ENCODE data around the gene GIGYF2.

The GIGYF2 gene

GRCh38 chr2:232875256-232876121 is 178.4 kb downstream of the GIGYF2 start:
- H3K27me3 ChIP-seq (ENCODE audit: control insufficient read depth, insufficient read depth, low read length): peaks cover 9% of the 10 kb centered on the region; the same call in 1 of the 2 replicates
- no peak for DNase-seq (ENCODE audit: low read depth, low spot score)
- no peaks in the 10 kb centered on the region; the same call in 1 of the 2 replicates for H3K36me3 ChIP-seq (ENCODE audit: control insufficient read depth, insufficient read depth, low read length)
- H3K27ac ChIP-seq (ENCODE audit: low read length): no peak overlapping the region
- WGBS (ENCODE audit: insufficient coverage, insufficient read length): no CpG with 5 or more reads among the region's 37 CpGs
- peak overlapping the region; percentile 25; the same call in 1 of the 2 replicates for H3K4me3 ChIP-seq (ENCODE audit: low read length)
- H3K9me3 ChIP-seq (ENCODE audit: control insufficient read depth, insufficient read depth, low read length): no peaks in the 10 kb centered on the region
- H3K4me1 ChIP-seq (ENCODE audit: control insufficient read depth, insufficient read depth, low read length): no peaks in the 10 kb centered on the region

GRCh38 chr2:232876161-232876977 is 179.2 kb downstream of the GIGYF2 start:
- no CpG with 5 or more reads among the region's 119 CpGs for WGBS (ENCODE audit: insufficient coverage, insufficient read length)
- DNase-seq (ENCODE audit: low read depth, low spot score): no peak
- Histone ChIP-seq H3K36me3 (ENCODE audit: control insufficient read depth, insufficient read depth, low read length) (no peaks in the 10 kb centered on the region; the same call in 1 of the 2 replicates), H3K9me3 (ENCODE audit: control insufficient read depth, insufficient read depth, low read length) (no peaks in the 10 kb centered on the region), H3K27me3 (ENCODE audit: control insufficient read depth, insufficient read depth, low read length) (peaks cover 9% of the 10 kb centered on the region; the same call in 1 of the 2 replicates), H3K4me3 (ENCODE audit: low read length) (peak overlapping the region; percentile 74), H3K4me1 (ENCODE audit: control insufficient read depth, insufficient read depth, low read length) (no peaks in the 10 kb centered on the region), H3K27ac (ENCODE audit: low read length) (no peak overlapping the region)

GRCh38 chr2:232876978-232877441 is 179.9 kb downstream of the GIGYF2 start:
- Histone ChIP-seq H3K27me3 (ENCODE audit: control insufficient read depth, insufficient read depth, low read length) (peaks cover 9% of the 10 kb centered on the region; the same call in 1 of the 2 replicates), H3K4me3 (ENCODE audit: low read length) (peak overlapping the region; percentile 74; the same call in 1 of the 2 replicates), H3K27ac (ENCODE audit: low read length) (no peak overlapping the region), H3K36me3 (ENCODE audit: control insufficient read depth, insufficient read depth, low read length) (no peaks in the 10 kb centered on the region; the same call in 1 of the 2 replicates), H3K9me3 (ENCODE audit: control insufficient read depth, insufficient read depth, low read length) (no peaks in the 10 kb centered on the region), H3K4me1 (ENCODE audit: control insufficient read depth, insufficient read depth, low read length) (no peaks in the 10 kb centered on the region)
- no peak for DNase-seq (ENCODE audit: low read depth, low spot score)
- WGBS (ENCODE audit: insufficient coverage, insufficient read length): no CpG with 5 or more reads among the region's 21 CpGs

- no peaks in the 10 kb centered on the region for H3K4me1 ChIP-seq (ENCODE audit: control insufficient read depth, insufficient read depth, low read length)
- H3K36me3 ChIP-seq (ENCODE audit: control insufficient read depth, insufficient read depth, low read length): no peaks in the 10 kb centered on the region; the same call in 1 of the 2 replicates
- no peak for DNase-seq (ENCODE audit: low read depth, low spot score)
- no peak overlapping the region for H3K27ac ChIP-seq (ENCODE audit: low read length)
- no peak overlapping the region for H3K4me3 ChIP-seq (ENCODE audit: low read length)
- WGBS (ENCODE audit: insufficient coverage, insufficient read length): no CpG with 5 or more reads among the region's 13 CpGs
- H3K27me3 ChIP-seq (ENCODE audit: control insufficient read depth, insufficient read depth, low read length): peaks cover 9% of the 10 kb centered on the region; the same call in 1 of the 2 replicates
- no peaks in the 10 kb centered on the region for H3K9me3 ChIP-seq (ENCODE audit: control insufficient read depth, insufficient read depth, low read length)
Observed at GRCh38 chr2:232877940-232878511, 180.9 kb downstream of the GIGYF2 start.

GRCh38 chr2:232878855-232879617 is 181.9 kb downstream of the GIGYF2 start:
- Histone ChIP-seq H3K9me3 (ENCODE audit: control insufficient read depth, insufficient read depth, low read length) (no peaks in the 10 kb centered on the region), H3K27me3 (ENCODE audit: control insufficient read depth, insufficient read depth, low read length) (peaks cover 9% of the 10 kb centered on the region; the same call in 1 of the 2 replicates), H3K27ac (ENCODE audit: low read length) (no peak overlapping the region), H3K4me3 (ENCODE audit: low read length) (no peak overlapping the region), H3K4me1 (ENCODE audit: control insufficient read depth, insufficient read depth, low read length) (no peaks in the 10 kb centered on the region), H3K36me3 (ENCODE audit: control insufficient read depth, insufficient read depth, low read length) (no peaks in the 10 kb centered on the region; the same call in 1 of the 2 replicates)
- no CpG with 5 or more reads among the region's 20 CpGs for WGBS (ENCODE audit: insufficient coverage, insufficient read length)
- DNase-seq (ENCODE audit: low read depth, low spot score): no peak

- Histone ChIP-seq H3K36me3 (ENCODE audit: control insufficient read depth, insufficient read depth, low read length) (no peaks in the 10 kb centered on the region; the same call in 1 of the 2 replicates), H3K27me3 (ENCODE audit: control insufficient read depth, insufficient read depth, low read length) (peaks cover 9% of the 10 kb centered on the region; the same call in 1 of the 2 replicates), H3K9me3 (ENCODE audit: control insufficient read depth, insufficient read depth, low read length) (no peaks in the 10 kb centered on the region), H3K4me1 (ENCODE audit: control insufficient read depth, insufficient read depth, low read length) (no peaks in the 10 kb centered on the region), H3K4me3 (ENCODE audit: low read length) (no peak overlapping the region), H3K27ac (ENCODE audit: low read length) (no peak overlapping the region)
- WGBS (ENCODE audit: insufficient coverage, insufficient read length): no CpG with 5 or more reads among the region's 21 CpGs
- DNase-seq (ENCODE audit: low read depth, low spot score): no peak
Observed at GRCh38 chr2:232879618-232880494, 182.7 kb downstream of the GIGYF2 start.

GRCh38 chr2:232880764-232881351 is 183.7 kb downstream of the GIGYF2 start:
- no CpG with 5 or more reads among the region's 17 CpGs for WGBS (ENCODE audit: insufficient coverage, insufficient read length)
- H3K4me1 ChIP-seq (ENCODE audit: control insufficient read depth, insufficient read depth, low read length): no peaks in the 10 kb centered on the region
- H3K27ac ChIP-seq (ENCODE audit: low read length): no peak overlapping the region
- no peaks in the 10 kb centered on the region for H3K9me3 ChIP-seq (ENCODE audit: control insufficient read depth, insufficient read depth, low read length)
- peaks cover 5% of the 10 kb centered on the region; the same call in 1 of the 2 replicates for H3K27me3 ChIP-seq (ENCODE audit: control insufficient read depth, insufficient read depth, low read length)
- no peak for DNase-seq (ENCODE audit: low read depth, low spot score)
- H3K36me3 ChIP-seq (ENCODE audit: control insufficient read depth, insufficient read depth, low read length): no peaks in the 10 kb centered on the region; the same call in 1 of the 2 replicates
- H3K4me3 ChIP-seq (ENCODE audit: low read length): no peak overlapping the region

- Histone ChIP-seq H3K27ac (ENCODE audit: low read length) (no peak overlapping the region), H3K4me1 (ENCODE audit: control insufficient read depth, insufficient read depth, low read length) (no peaks in the 10 kb centered on the region), H3K9me3 (ENCODE audit: control insufficient read depth, insufficient read depth, low read length) (no peaks in the 10 kb centered on the region), H3K36me3 (ENCODE audit: control insufficient read depth, insufficient read depth, low read length) (no peaks in the 10 kb centered on the region), H3K27me3 (ENCODE audit: control insufficient read depth, insufficient read depth, low read length) (peaks cover 4% of the 10 kb centered on the region; the same call in 1 of the 2 replicates), H3K4me3 (ENCODE audit: low read length) (no peak overlapping the region)
- no CpG with 5 or more reads among the region's 17 CpGs for WGBS (ENCODE audit: insufficient coverage, insufficient read length)
- DNase-seq (ENCODE audit: low read depth, low spot score): no peak
Observed at GRCh38 chr2:232882085-232882484, 185.0 kb downstream of the GIGYF2 start.

Measured in iPS DF 6.9 (cell line).